ENCODE measurements around the gene PTAR1.

The PTAR1 gene

DNA sequence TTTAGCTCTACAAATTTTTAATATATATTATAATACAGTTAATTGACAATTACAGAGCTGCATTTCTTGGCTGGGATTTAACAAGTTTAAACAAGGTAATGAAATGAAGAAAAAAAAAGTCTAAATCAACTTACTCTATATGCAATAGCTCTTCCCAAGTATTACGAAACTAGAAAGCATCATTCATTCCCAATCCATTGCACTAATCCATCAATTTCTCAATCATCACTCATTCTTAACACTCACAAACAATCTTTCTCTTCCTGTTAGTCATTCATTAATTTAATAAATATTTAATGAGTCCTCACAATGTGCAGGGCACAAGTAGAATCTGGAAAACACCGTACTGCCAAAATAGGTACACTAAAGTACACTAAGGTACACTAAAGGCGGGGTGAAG is 44.7 kb downstream of the PTAR1 start:
- no peak for TF ChIP-seq CTCF (IDR thresholded peaks at IDR 0.05; ENCODE audit: low read depth, low read length, missing control alignments)
- H3K4me3 ChIP-seq (replicated peaks; ENCODE audit: low read depth, low read length), result no peak overlapping the region
- no peak for DNase-seq (ENCODE audit: extremely low read depth, low read depth)

- no peak for DNase-seq (ENCODE audit: extremely low read depth, low read depth)
- H3K4me3 ChIP-seq (replicated peaks; ENCODE audit: low read depth, low read length), result no peak overlapping the region
- no peak for TF ChIP-seq CTCF (IDR thresholded peaks at IDR 0.05; ENCODE audit: low read depth, low read length, missing control alignments)
Observed at GRCh38 chr9:69697475-69697874, 62.3 kb downstream of the PTAR1 start.

- no peak for DNase-seq (ENCODE audit: extremely low read depth, low read depth)
- H3K4me3 ChIP-seq (replicated peaks; ENCODE audit: low read depth, low read length), result no peak overlapping the region
- TF ChIP-seq CTCF (IDR thresholded peaks at IDR 0.05; ENCODE audit: low read depth, low read length, missing control alignments), result no peak
Observed at GRCh38 chr9:69696802-69697201, 63.0 kb downstream of the PTAR1 start.

DNA sequence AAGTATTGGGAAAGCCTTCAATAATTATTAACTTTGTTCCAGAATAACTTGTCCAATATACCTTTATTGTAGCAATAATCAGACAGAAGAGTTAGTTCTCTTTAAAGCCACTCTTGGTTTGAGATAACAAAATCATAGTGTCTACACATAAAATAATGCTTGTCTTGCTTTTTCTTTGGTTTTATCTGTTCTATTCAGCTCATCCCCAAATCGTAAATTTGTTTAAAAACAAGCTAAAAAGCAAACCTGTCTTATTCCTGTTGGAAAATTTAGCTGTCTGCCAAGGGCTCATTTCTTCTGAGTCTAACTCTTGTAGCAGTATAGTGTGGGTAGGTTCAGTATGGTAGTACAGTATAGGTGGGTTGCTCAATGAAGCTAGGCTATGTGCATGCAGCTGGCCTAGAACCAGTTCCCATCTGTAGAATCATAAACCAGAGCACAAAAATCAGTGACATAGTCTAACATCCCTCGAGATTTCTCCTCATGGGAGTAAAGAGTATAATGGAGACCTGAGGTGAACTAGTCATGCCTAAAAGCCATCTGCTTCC is 69.7 kb downstream of the PTAR1 start:
- no peak overlapping the region for H3K4me3 ChIP-seq (replicated peaks; ENCODE audit: low read depth, low read length)
- no peak for TF ChIP-seq CTCF (IDR thresholded peaks at IDR 0.05; ENCODE audit: low read depth, low read length, missing control alignments)
- DNase-seq (ENCODE audit: extremely low read depth, low read depth), result no peak

- TF ChIP-seq CTCF (IDR thresholded peaks at IDR 0.05; ENCODE audit: low read depth, low read length, missing control alignments), result no peak
- DNase-seq (ENCODE audit: extremely low read depth, low read depth), result no peak
- no peak overlapping the region for H3K4me3 ChIP-seq (replicated peaks; ENCODE audit: low read depth, low read length)
Observed at GRCh38 chr9:69683927-69684326, 75.9 kb downstream of the PTAR1 start.

DNA sequence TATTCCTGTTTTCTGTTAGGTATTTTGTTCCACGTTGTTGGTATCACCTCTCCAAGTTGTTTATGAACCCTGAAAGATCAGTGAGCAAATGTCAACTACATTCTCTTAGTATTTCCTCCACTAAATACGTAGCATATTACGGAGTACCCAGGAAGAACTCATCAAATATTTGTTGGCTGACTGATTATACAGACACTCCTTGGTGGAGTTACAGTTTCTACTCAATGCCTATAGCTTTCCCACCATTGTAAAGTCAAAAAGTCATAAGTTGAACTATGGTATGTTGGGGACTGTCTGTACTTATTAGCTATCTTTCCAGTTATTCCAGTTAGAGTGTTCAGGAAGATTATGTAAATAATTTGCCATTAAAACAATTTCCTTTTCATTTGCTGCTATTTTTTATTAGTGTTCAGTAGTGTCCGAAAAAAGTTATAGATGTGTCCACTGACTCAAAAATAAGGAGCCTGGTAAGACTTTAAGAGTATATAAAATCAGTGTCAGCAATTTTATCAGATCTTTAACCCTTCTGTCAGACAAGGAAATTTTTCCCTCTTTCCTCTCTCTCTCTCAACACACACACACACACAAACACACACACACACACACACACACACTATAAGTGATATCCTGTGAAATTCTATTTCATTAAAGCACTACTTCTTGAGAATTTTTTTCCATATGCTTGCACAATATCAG is 80.8 kb downstream of the PTAR1 start:
- no peak for DNase-seq (ENCODE audit: extremely low read depth, low read depth)
- H3K4me3 ChIP-seq (replicated peaks; ENCODE audit: low read depth, low read length), result no peak overlapping the region
- TF ChIP-seq CTCF (IDR thresholded peaks at IDR 0.05; ENCODE audit: low read depth, low read length, missing control alignments), result no peak

- no peak overlapping the region for H3K4me3 ChIP-seq (replicated peaks; ENCODE audit: low read depth, low read length)
- TF ChIP-seq CTCF (IDR thresholded peaks at IDR 0.05; ENCODE audit: low read depth, low read length, missing control alignments), result no peak
- no peak for DNase-seq (ENCODE audit: extremely low read depth, low read depth)
Observed at GRCh38 chr9:69677931-69678330, 81.9 kb downstream of the PTAR1 start.

Data from HFF-Myc (cell line).